HEK293T (cell line): ENCODE data around the gene ZIC2.

Source experiments
- ARNT ChIP-seq: fragments of 450-650 bp; IDR thresholded peaks from 2 replicates; pipeline ENCODE4 v1.6.1; 2017; ENCODE audit warnings: mild to moderate bottlenecking
- BHLHE40 ChIP-seq: fragments of 450-650 bp; IDR thresholded peaks from 2 replicates; pipeline ENCODE4 v1.6.1; 2016; ENCODE audit warnings: mild to moderate bottlenecking, moderate library complexity, borderline replicate concordance
- CTBP1 ChIP-seq: fragments of 450-650 bp; IDR thresholded peaks from 2 replicates; pipeline ENCODE4 v1.6.1; 2016; ENCODE audit warnings: borderline replicate concordance
- FOXK2 ChIP-seq: fragments of 450-650 bp; IDR thresholded peaks from 2 replicates; pipeline ENCODE4 v1.6.1; 2016; ENCODE audit warnings: mild to moderate bottlenecking
- LEF1 ChIP-seq: fragments of 450-650 bp; IDR thresholded peaks from 2 replicates; pipeline ENCODE4 v1.6.1; 2017; ENCODE audit warnings: mild to moderate bottlenecking, borderline replicate concordance

DNA sequence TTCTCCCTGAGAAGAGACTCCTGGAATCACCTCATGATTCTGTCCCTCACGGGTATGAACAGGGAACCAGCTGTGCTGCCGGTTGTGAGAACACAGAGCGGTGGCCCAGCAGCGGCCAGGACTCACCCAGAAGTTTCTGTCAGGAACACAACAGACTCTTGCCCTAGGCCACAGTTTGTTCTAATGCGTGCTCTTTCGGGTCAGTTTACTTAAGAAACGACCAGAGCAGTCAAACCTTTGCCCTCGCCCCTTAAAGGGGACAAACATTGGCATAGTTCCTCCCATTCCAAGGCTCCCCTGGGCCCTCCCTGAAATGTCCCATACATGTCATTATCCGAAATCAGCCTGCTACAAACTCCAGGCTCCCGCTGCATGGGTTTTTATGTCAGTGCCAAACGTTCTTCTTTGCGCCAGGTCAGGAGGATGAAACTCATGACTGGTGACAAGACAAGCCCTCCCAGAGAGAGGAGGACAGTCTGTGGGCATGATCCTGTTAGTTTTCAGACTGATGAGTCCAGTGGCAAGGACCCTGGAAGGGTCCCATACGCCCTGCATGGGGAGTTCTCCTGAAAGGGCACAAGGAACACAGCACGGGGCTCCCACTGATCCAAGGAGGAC, 28.3 kb upstream of the ZIC2 start:
- TF ChIP-seq FOXK2: no peak
- TF ChIP-seq CTBP1: no peak
- no peak for TF ChIP-seq LEF1
- TF ChIP-seq ARNT: no peak
- TF ChIP-seq BHLHE40: no peak
